T-helper 17 cell (primary cell): Measurements from ENCODE around the gene DELE1. TPM values are rescaled to one million over a fixed set of nuclear protein-coding genes. Genes with fewer than 3 reads are reported as not detected.
A peak's percentile ranks its signal among the peaks of the same experiment; 100 is the strongest.

Experiments
- ATAC-seq: fragments of 150-1000 bp; cut with Tn5 transposase; 2 replicates; pipeline ENCODE4 v1.10.0; 2021; ENCODE audit warnings: mild to moderate bottlenecking, moderate library complexity
- DNase-seq, 3 donors: peaks; one replicate each; pipeline versions ENCODE4 v3.0.0 to v3.0.0-alpha.2; 2020 to 2021
- H3K9me3 ChIP-seq: one replicate; pipeline ENCODE4 v1.7.0; 2013; ENCODE audit warnings: low read length, mild to moderate bottlenecking; ENCODE audit not compliant: control insufficient read depth, poor library complexity, severe bottlenecking
- H3K27ac Mint-ChIP-seq: one replicate; pipeline ENCODE4 v1.8.0; 2022; ENCODE audit warnings: mild to moderate bottlenecking, moderate library complexity, mixed read lengths
- H3K27me3 Mint-ChIP-seq: one replicate; pipeline ENCODE4 v1.8.0; 2022; ENCODE audit warnings: mixed read lengths
- H3K36me3 Mint-ChIP-seq: one replicate; pipeline ENCODE4 v1.8.0; 2022; ENCODE audit warnings: low read depth, mixed read lengths
- H3K4me1 Mint-ChIP-seq: one replicate; pipeline ENCODE4 v1.8.0; 2022; ENCODE audit warnings: mild to moderate bottlenecking, mixed read lengths
- H3K4me3 Mint-ChIP-seq: one replicate; pipeline ENCODE4 v1.8.0; 2022; ENCODE audit warnings: mild to moderate bottlenecking, moderate library complexity, mixed read lengths
- total RNA-seq, 4 donors: library from RNA in 2 of 4; stranded (reverse) in 2 of 4; gene quantifications; one replicate each; pipeline ENCODE4 v1.2.3 and lab custom pipeline; 2022 to 2026

The DELE1 gene
- total RNA-seq, 2 donors from 2014 or later = 76.6 to 86.7 TPM

GRCh38 chr5:141904551-141904950 lies 19.1 kb upstream of the DELE1 start:
- H3K27me3 Mint-ChIP-seq = peaks cover 23% of the 10 kb centered on the region
- no peaks in the 10 kb centered on the region for H3K4me1 Mint-ChIP-seq
- H3K27ac Mint-ChIP-seq = no peak overlapping the region
- DNase-seq (no peak), ATAC-seq (no peak)
- no peak overlapping the region for H3K4me3 Mint-ChIP-seq
- peaks cover 2% of the 10 kb centered on the region for H3K36me3 Mint-ChIP-seq
- no peaks in the 10 kb centered on the region for H3K9me3 ChIP-seq

GRCh38 chr5:141906517-141906916 lies 17.2 kb upstream of the DELE1 start:
- DNase-seq (no peak), ATAC-seq (no peak)
- Mint-ChIP-seq H3K36me3 (peaks cover 2% of the 10 kb centered on the region), H3K4me1 (no peaks in the 10 kb centered on the region), H3K27me3 (peaks cover 18% of the 10 kb centered on the region), H3K4me3 (peak overlapping the region; percentile 4), H3K27ac (no peak overlapping the region)
- no peaks in the 10 kb centered on the region for H3K9me3 ChIP-seq

- peaks cover 2% of the 10 kb centered on the region for H3K36me3 Mint-ChIP-seq
- no peak overlapping the region for H3K4me3 Mint-ChIP-seq
- no peaks in the 10 kb centered on the region for H3K4me1 Mint-ChIP-seq
- no peaks in the 10 kb centered on the region for H3K9me3 ChIP-seq
- peaks cover 13% of the 10 kb centered on the region for H3K27me3 Mint-ChIP-seq
- ATAC-seq (no peak), DNase-seq (no peak)
- no peak overlapping the region for H3K27ac Mint-ChIP-seq
Measured at GRCh38 chr5:141906972-141907371, 16.7 kb upstream of the DELE1 start.

- ATAC-seq (no peak), DNase-seq (no peak)
- Mint-ChIP-seq H3K27ac (no peak overlapping the region), H3K27me3 (peaks cover 15% of the 10 kb centered on the region), H3K36me3 (peaks cover 2% of the 10 kb centered on the region), H3K4me3 (no peak overlapping the region), H3K4me1 (peaks cover 6% of the 10 kb centered on the region)
- no peaks in the 10 kb centered on the region for H3K9me3 ChIP-seq
Measured at GRCh38 chr5:141908796-141909195, 14.9 kb upstream of the DELE1 start.

- H3K9me3 ChIP-seq = no peaks in the 10 kb centered on the region
- H3K36me3 Mint-ChIP-seq = peaks cover 2% of the 10 kb centered on the region
- H3K27me3 Mint-ChIP-seq = peaks cover 16% of the 10 kb centered on the region
- ATAC-seq = no peak
- no peak overlapping the region for H3K27ac Mint-ChIP-seq
- no peak overlapping the region for H3K4me3 Mint-ChIP-seq
- peaks cover 6% of the 10 kb centered on the region for H3K4me1 Mint-ChIP-seq
- DNase-seq = no peak
Measured at GRCh38 chr5:141909212-141909611, 14.5 kb upstream of the DELE1 start.

GRCh38 chr5:141910271-141910673 lies 13.4 kb upstream of the DELE1 start:
- Mint-ChIP-seq H3K27ac (no peak overlapping the region), H3K27me3 (peaks cover 24% of the 10 kb centered on the region), H3K4me3 (no peak overlapping the region), H3K4me1 (peaks cover 9% of the 10 kb centered on the region), H3K36me3 (peaks cover 5% of the 10 kb centered on the region)
- H3K9me3 ChIP-seq = no peaks in the 10 kb centered on the region
- no peak for ATAC-seq
- DNase-seq = no peak

- DNase-seq = no peak
- H3K4me3 Mint-ChIP-seq = peak overlapping the region; percentile 5
- H3K9me3 ChIP-seq = no peaks in the 10 kb centered on the region
- peaks cover 53% of the 10 kb centered on the region for H3K27me3 Mint-ChIP-seq
- peaks cover 11% of the 10 kb centered on the region for H3K4me1 Mint-ChIP-seq
- peaks cover 10% of the 10 kb centered on the region for H3K36me3 Mint-ChIP-seq
- ATAC-seq = no peak
- no peak overlapping the region for H3K27ac Mint-ChIP-seq
Measured at GRCh38 chr5:141913560-141914198, 10.0 kb upstream of the DELE1 start.

GRCh38 chr5:141914199-141914743 lies 9.4 kb upstream of the DELE1 start:
- H3K4me3 Mint-ChIP-seq = peak overlapping the region; percentile 5
- H3K9me3 ChIP-seq = no peaks in the 10 kb centered on the region
- no peak overlapping the region for H3K27ac Mint-ChIP-seq
- H3K36me3 Mint-ChIP-seq = peaks cover 10% of the 10 kb centered on the region
- peak in 1 of 3 donors; percentile 14 for DNase-seq
- peak; percentile 57 for ATAC-seq
- peaks cover 11% of the 10 kb centered on the region for H3K4me1 Mint-ChIP-seq
- peaks cover 53% of the 10 kb centered on the region for H3K27me3 Mint-ChIP-seq

- DNase-seq = no peak
- peak overlapping the region; percentile 75 for H3K4me3 Mint-ChIP-seq
- no peak for ATAC-seq
- H3K9me3 ChIP-seq = no peaks in the 10 kb centered on the region
- no peak overlapping the region for H3K27ac Mint-ChIP-seq
- peaks cover 10% of the 10 kb centered on the region for H3K36me3 Mint-ChIP-seq
- H3K4me1 Mint-ChIP-seq = peaks cover 11% of the 10 kb centered on the region
- H3K27me3 Mint-ChIP-seq = peaks cover 53% of the 10 kb centered on the region
Measured at GRCh38 chr5:141914797-141915196, 8.9 kb upstream of the DELE1 start.

- Mint-ChIP-seq H3K36me3 (peaks cover 9% of the 10 kb centered on the region), H3K27ac (no peak overlapping the region), H3K4me3 (no peak overlapping the region), H3K4me1 (peaks cover 11% of the 10 kb centered on the region), H3K27me3 (peaks cover 53% of the 10 kb centered on the region)
- ATAC-seq (no peak), DNase-seq (no peak)
- H3K9me3 ChIP-seq = no peaks in the 10 kb centered on the region
Measured at GRCh38 chr5:141915881-141916336, 7.8 kb upstream of the DELE1 start.

GRCh38 chr5:141916522-141916921 lies 7.1 kb upstream of the DELE1 start:
- Mint-ChIP-seq H3K4me3 (no peak overlapping the region), H3K36me3 (peaks cover 9% of the 10 kb centered on the region), H3K27ac (no peak overlapping the region), H3K4me1 (peaks cover 15% of the 10 kb centered on the region), H3K27me3 (peaks cover 53% of the 10 kb centered on the region)
- no peaks in the 10 kb centered on the region for H3K9me3 ChIP-seq
- ATAC-seq (no peak), DNase-seq (no peak)

GRCh38 chr5:141917760-141918159 lies 5.9 kb upstream of the DELE1 start:
- no peak for ATAC-seq
- DNase-seq = no peak
- peaks cover 9% of the 10 kb centered on the region for H3K36me3 Mint-ChIP-seq
- no peaks in the 10 kb centered on the region for H3K9me3 ChIP-seq
- no peak overlapping the region for H3K4me3 Mint-ChIP-seq
- peaks cover 48% of the 10 kb centered on the region for H3K27me3 Mint-ChIP-seq
- no peak overlapping the region for H3K27ac Mint-ChIP-seq
- H3K4me1 Mint-ChIP-seq = peaks cover 16% of the 10 kb centered on the region

GRCh38 chr5:141919218-141920119 lies 4.2 kb upstream of the DELE1 start:
- no peak for ATAC-seq
- no peaks in the 10 kb centered on the region for H3K9me3 ChIP-seq
- Mint-ChIP-seq H3K4me1 (peaks cover 20% of the 10 kb centered on the region), H3K27me3 (peaks cover 37% of the 10 kb centered on the region), H3K36me3 (peaks cover 11% of the 10 kb centered on the region), H3K27ac (no peak overlapping the region), H3K4me3 (no peak overlapping the region)
- no peak for DNase-seq
